HEK293 (cell line): ENCODE data around the gene LIMK2.
A peak's percentile ranks its signal among the peaks of the same experiment; 100 is the strongest.

Source experiments
- AEBP2 ChIP-seq: fragments of 450-650 bp; formaldehyde crosslinking; IDR thresholded peaks from 2 replicates; pipeline ENCODE4 v1.5.1; 2016; ENCODE audit warnings: missing biosample characterization, missing genetic modification characterization, borderline replicate concordance
- GLI2 ChIP-seq: fragments of 450-650 bp; formaldehyde crosslinking; IDR thresholded peaks from 2 replicates; pipeline ENCODE4; 2017; ENCODE audit warnings: missing biosample characterization, missing genetic modification characterization, low read depth, borderline replicate concordance
- GLIS1 ChIP-seq: fragments of 450-650 bp; formaldehyde crosslinking; IDR thresholded peaks from 2 replicates; pipeline ENCODE4 v1.5.1; 2016; ENCODE audit warnings: missing biosample characterization, missing genetic modification characterization
- KLF10 ChIP-seq: fragments of 450-650 bp; IDR thresholded peaks from 2 replicates; pipeline ENCODE4 v1.5.1; 2018; ENCODE audit warnings: missing biosample characterization, mild to moderate bottlenecking, missing genetic modification characterization
- RBAK ChIP-seq: fragments of 450-650 bp; formaldehyde crosslinking; IDR thresholded peaks from 2 replicates; pipeline ENCODE4 v1.5.1; 2016; ENCODE audit warnings: missing biosample characterization, missing genetic modification characterization
- SP2 ChIP-seq: fragments of 450-650 bp; formaldehyde crosslinking; IDR thresholded peaks from 2 replicates; pipeline ENCODE4 v1.5.1; 2016; ENCODE audit warnings: missing biosample characterization, missing genetic modification characterization
- ZBTB10 ChIP-seq: fragments of 450-650 bp; formaldehyde crosslinking; IDR thresholded peaks from 2 replicates; pipeline ENCODE4 v1.5.1; 2016; ENCODE audit warnings: missing biosample characterization, missing genetic modification characterization
- ZBTB21 ChIP-seq: fragments of 450-650 bp; formaldehyde crosslinking; IDR thresholded peaks from 2 replicates; pipeline ENCODE4 v1.5.1; 2017; ENCODE audit warnings: missing biosample characterization, missing genetic modification characterization
- ZBTB44 ChIP-seq: fragments of 450-650 bp; IDR thresholded peaks from 2 replicates; pipeline ENCODE4 v1.5.1; 2018; ENCODE audit warnings: missing biosample characterization, mild to moderate bottlenecking, missing genetic modification characterization
- ZEB2 ChIP-seq: fragments of 450-650 bp; formaldehyde crosslinking; IDR thresholded peaks from 2 replicates; pipeline ENCODE4 v1.5.1; 2016; ENCODE audit warnings: missing biosample characterization, missing genetic modification characterization
- ZNF114 ChIP-seq: fragments of 450-650 bp; formaldehyde crosslinking; IDR thresholded peaks from 2 replicates; pipeline ENCODE4 v1.5.0; 2017; ENCODE audit warnings: missing biosample characterization, missing genetic modification characterization
- ZNF184 ChIP-seq: fragments of 450-650 bp; IDR thresholded peaks from 2 replicates; pipeline ENCODE4 v1.5.1; 2018; ENCODE audit warnings: missing biosample characterization, mild to moderate bottlenecking, missing genetic modification characterization
- ZNF202 ChIP-seq: fragments of 450-650 bp; formaldehyde crosslinking; IDR thresholded peaks from 2 replicates; pipeline ENCODE4 v1.5.1; 2016; ENCODE audit warnings: missing biosample characterization, missing genetic modification characterization, borderline replicate concordance
- ZNF26 ChIP-seq: fragments of 450-650 bp; formaldehyde crosslinking; IDR thresholded peaks from 2 replicates; pipeline ENCODE4 v1.5.1; 2016; ENCODE audit warnings: missing biosample characterization, missing genetic modification characterization
- ZNF280C ChIP-seq: fragments of 450-650 bp; formaldehyde crosslinking; IDR thresholded peaks from 2 replicates; pipeline ENCODE4 v1.5.1; 2016; ENCODE audit warnings: missing biosample characterization, missing genetic modification characterization
- ZNF324 ChIP-seq: fragments of 450-650 bp; formaldehyde crosslinking; IDR thresholded peaks from 2 replicates; pipeline ENCODE4 v1.5.1; 2016; ENCODE audit warnings: missing biosample characterization, missing genetic modification characterization
- ZNF366 ChIP-seq: fragments of 450-650 bp; formaldehyde crosslinking; conservative IDR thresholded peaks from 2 replicates; pipeline ENCODE4 v1.5.1; 2016; ENCODE audit warnings: missing biosample characterization, missing genetic modification characterization
- ZNF398 ChIP-seq: fragments of 450-650 bp; formaldehyde crosslinking; IDR thresholded peaks from 2 replicates; pipeline ENCODE4 v1.5.1; 2017; ENCODE audit warnings: missing biosample characterization, missing genetic modification characterization
- ZNF426 ChIP-seq: fragments of 450-650 bp; formaldehyde crosslinking; IDR thresholded peaks from 2 replicates; pipeline ENCODE4 v1.5.1; 2017; ENCODE audit warnings: missing biosample characterization, missing genetic modification characterization, mild to moderate bottlenecking, inconsistent platforms, moderate library complexity
- ZNF488 ChIP-seq: fragments of 450-650 bp; formaldehyde crosslinking; IDR thresholded peaks from 2 replicates; pipeline ENCODE4 v1.5.1; 2016; ENCODE audit warnings: missing biosample characterization, missing genetic modification characterization
- ZNF561 ChIP-seq: fragments of 450-650 bp; IDR thresholded peaks from 2 replicates; pipeline ENCODE4 v1.5.1; 2018; ENCODE audit warnings: missing biosample characterization, missing genetic modification characterization, borderline replicate concordance
- ZNF621 ChIP-seq: fragments of 450-650 bp; formaldehyde crosslinking; IDR thresholded peaks from 2 replicates; pipeline ENCODE4 v1.5.1; 2017; ENCODE audit warnings: missing biosample characterization, missing genetic modification characterization
- ZNF792 ChIP-seq: fragments of 450-650 bp; formaldehyde crosslinking; IDR thresholded peaks from 2 replicates; pipeline ENCODE4 v1.5.1; 2016; ENCODE audit warnings: missing biosample characterization, missing genetic modification characterization
- ZSCAN18 ChIP-seq: fragments of 450-650 bp; formaldehyde crosslinking; IDR thresholded peaks from 2 replicates; pipeline ENCODE4 v1.5.1; 2016; ENCODE audit warnings: missing biosample characterization, missing genetic modification characterization

The LIMK2 gene

GRCh38 chr22:31179345-31179744 lies 32.8 kb upstream of the LIMK2 start (continued):
- TF ChIP-seq ZBTB10 (no peak), ZNF280C (tag by site-specific recombination) (no peak), KLF10 (tag by site-specific recombination) (no peak), SP2 (tag by site-specific recombination) (no peak), AEBP2 (tag by site-specific recombination) (no peak), ZBTB21 (no peak), ZNF488 (tag by site-specific recombination) (no peak), ZNF202 (tag by site-specific recombination) (no peak), ZSCAN18 (tag by site-specific recombination) (no peak), GLIS1 (tag by site-specific recombination) (peak; percentile 59), ZNF426 (no peak), ZNF324 (tag by site-specific recombination) (no peak), ZNF26 (tag by site-specific recombination) (no peak), ZNF114 (tag by site-specific recombination) (no peak), ZNF398 (tag by site-specific recombination) (no peak; the same call in 1 of the 2 replicates), ZNF366 (tag by site-specific recombination) (0 out of 2 replicates have a peak, but pooled peaks have one; percentile 28), ZNF792 (tag by site-specific recombination) (no peak), ZNF184 (tag by site-specific recombination) (no peak), GLI2 (tag by site-specific recombination) (no peak), RBAK (tag by site-specific recombination) (no peak), ZNF621 (tag by site-specific recombination) (no peak), ZNF561 (tag by site-specific recombination) (no peak), ZEB2 (no peak), ZBTB44 (peak; percentile 99)
